Prostate gland (tissue), 2 donors: ENCODE results near the gene VENTX.

Experiments
- CTCF ChIP-seq, 4 experiments: fragments of 200-600 bp in 2 of 4; fragments of 450-650 bp in 2 of 4; sonication (generic) in 2 of 4; IDR thresholded peaks; 1 replicate in 3 of 4; 2 replicates in 1 of 4; pipeline ENCODE4 v1.5.1; 2016 to 2019; ENCODE audit warnings: antibody characterized with exemption in 4 of 4, mild to moderate bottlenecking in 2 of 4, moderate library complexity in 2 of 4
- POLR2A ChIP-seq: fragments of 450-650 bp; IDR thresholded peaks from one replicate; pipeline ENCODE4 v1.6.1; 2016; ENCODE audit warnings: antibody characterized with exemption, mild to moderate bottlenecking
- POLR2AphosphoS5 ChIP-seq: sonication (generic); formaldehyde crosslinking; IDR thresholded peaks from one replicate; pipeline ENCODE4 v1.6.1; 2017; ENCODE audit warnings: antibody characterized with exemption

- TF ChIP-seq CTCF (IDR thresholded peaks at IDR 0.05) (no peak), POLR2A (no peak), POLR2AphosphoS5 (no peak)
Observed at GRCh38 chr10:133287832-133288500, 50.3 kb downstream of the VENTX start.
